ENCODE results near the gene MYRFL. TPM values are rescaled to one million over a fixed set of nuclear protein-coding genes. Genes with fewer than 3 reads are reported as not detected.

Gene MYRFL
- polyA plus RNA-seq, 4 donors, result 16.7 to 56.5 (median 42.8) TPM

DNA sequence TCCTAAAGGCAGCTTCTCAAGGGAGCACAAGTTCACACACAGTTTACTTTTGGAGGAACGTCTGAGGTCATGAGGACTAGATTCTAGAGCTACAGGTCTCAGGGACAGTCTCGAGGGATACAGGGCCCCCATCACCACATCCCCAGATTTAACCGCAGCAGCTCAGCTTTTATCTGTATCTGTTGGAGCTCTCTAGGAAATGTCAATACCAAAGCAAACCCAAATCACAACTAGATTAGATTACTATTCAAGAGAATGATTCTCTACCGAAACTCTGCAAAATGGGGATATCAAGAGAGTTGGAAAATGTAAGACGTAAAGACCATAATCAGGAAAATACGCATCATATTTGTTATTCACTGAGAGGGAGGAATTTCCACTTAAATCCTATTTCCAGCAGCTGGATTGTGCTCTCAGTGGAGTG is 4.0 kb upstream of the MYRFL start:
- Histone ChIP-seq H3K36me3 (ENCODE audit: control insufficient read depth in 3 of 3, insufficient read depth in 2 of 3, low read depth in 1 of 3, low read length in 3 of 3) (peaks cover 0 to 3% (median 2%) of the 10 kb centered on the region in 3 donors), H3K27ac (ENCODE audit: low read depth in 1 of 3, low read length in 2 of 3) (no peak overlapping the region), H3K27me3 (ENCODE audit: control insufficient read depth in 3 of 3, insufficient read depth in 3 of 3, low read length in 3 of 3) (no peaks in the 10 kb centered on the region), H3K4me1 (ENCODE audit: control insufficient read depth in 3 of 3, insufficient read depth in 2 of 3, low read depth in 1 of 3, low read length in 2 of 3) (peaks cover 1 to 7% (median 6%) of the 10 kb centered on the region in 3 donors), H3K4me3 (ENCODE audit: low read depth in 1 of 3, low read length in 3 of 3) (no peak overlapping the region), H3K9me3 (ENCODE audit: control insufficient read depth in 2 of 2, insufficient read depth in 1 of 2, low read depth in 1 of 2, low read length in 1 of 2) (no peaks in the 10 kb centered on the region)
- 28 to 61% (median 61%) methylated on average over 6 of the region's 6 CpGs for WGBS, 3 donors
- FAIRE-seq (no peak), DNase-seq (no peak)

DNA sequence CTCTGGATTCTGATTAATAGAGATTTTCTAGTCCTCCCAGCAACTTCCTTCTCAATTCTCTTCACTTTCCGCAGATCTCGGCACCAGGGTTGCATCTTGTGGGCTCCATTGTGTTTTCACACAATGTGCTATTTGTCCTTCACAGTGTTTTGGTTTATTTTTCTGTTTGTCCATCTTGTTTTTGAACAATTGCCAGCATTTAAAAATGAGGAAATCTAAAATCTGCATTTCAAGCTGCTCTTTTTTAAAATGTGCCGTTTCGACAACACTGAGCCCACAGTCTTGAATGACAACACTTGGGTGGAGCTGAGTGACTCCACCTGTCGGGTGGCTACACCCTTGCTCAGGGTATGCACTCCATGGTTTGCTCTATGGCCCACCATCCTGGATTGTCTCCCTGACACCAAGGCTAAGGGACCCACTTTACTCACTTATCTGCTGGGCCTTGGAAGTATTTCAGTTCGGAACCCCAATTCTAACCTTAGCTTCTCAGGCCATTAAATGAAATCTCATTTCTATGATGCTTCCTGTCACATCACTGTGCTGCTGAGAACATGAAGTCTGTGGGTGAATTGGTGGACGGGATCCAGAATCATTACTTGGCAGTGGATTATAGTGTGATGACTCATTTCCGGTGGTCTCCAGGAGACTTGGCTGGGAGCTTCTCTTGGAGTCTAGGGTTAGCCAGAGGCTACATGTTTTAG is 3.4 kb upstream of the MYRFL start:
- FAIRE-seq (no peak), DNase-seq (no peak)
- Histone ChIP-seq H3K9me3 (ENCODE audit: control insufficient read depth in 2 of 2, insufficient read depth in 1 of 2, low read depth in 1 of 2, low read length in 1 of 2) (no peaks in the 10 kb centered on the region), H3K36me3 (ENCODE audit: control insufficient read depth in 3 of 3, insufficient read depth in 2 of 3, low read depth in 1 of 3, low read length in 3 of 3) (peaks cover 0 to 3% (median 2%) of the 10 kb centered on the region in 3 donors), H3K27me3 (ENCODE audit: control insufficient read depth in 3 of 3, insufficient read depth in 3 of 3, low read length in 3 of 3) (no peaks in the 10 kb centered on the region), H3K4me1 (ENCODE audit: control insufficient read depth in 3 of 3, insufficient read depth in 2 of 3, low read depth in 1 of 3, low read length in 2 of 3) (peaks cover 1 to 9% (median 7%) of the 10 kb centered on the region in 3 donors), H3K4me3 (ENCODE audit: low read depth in 1 of 3, low read length in 3 of 3) (no peak overlapping the region), H3K27ac (ENCODE audit: low read depth in 1 of 3, low read length in 2 of 3) (no peak overlapping the region)
- 22 to 45% (median 40%) methylated on average over 8 of the region's 8 CpGs for WGBS, 3 donors

- no peak for DNase-seq
- Histone ChIP-seq H3K27me3 (ENCODE audit: control insufficient read depth in 3 of 3, insufficient read depth in 3 of 3, low read length in 3 of 3) (no peaks in the 10 kb centered on the region), H3K9me3 (ENCODE audit: control insufficient read depth in 2 of 2, insufficient read depth in 1 of 2, low read depth in 1 of 2, low read length in 1 of 2) (no peaks in the 10 kb centered on the region), H3K4me1 (ENCODE audit: control insufficient read depth in 3 of 3, insufficient read depth in 2 of 3, low read depth in 1 of 3, low read length in 2 of 3) (peaks cover 1 to 9% (median 7%) of the 10 kb centered on the region in 3 donors), H3K36me3 (ENCODE audit: control insufficient read depth in 3 of 3, insufficient read depth in 2 of 3, low read depth in 1 of 3, low read length in 3 of 3) (peaks cover 0 to 3% (median 2%) of the 10 kb centered on the region in 3 donors), H3K27ac (ENCODE audit: low read depth in 1 of 3, low read length in 2 of 3) (no peak overlapping the region), H3K4me3 (ENCODE audit: low read depth in 1 of 3, low read length in 3 of 3) (no peak overlapping the region)
- no peak for FAIRE-seq
- 45 to 83% (median 48%) methylated on average over 3 of the region's 3 CpGs for WGBS, 3 donors
These were observed 2.7 kb upstream of the MYRFL start for GRCh38 chr12:69822201-69822860.

DNA sequence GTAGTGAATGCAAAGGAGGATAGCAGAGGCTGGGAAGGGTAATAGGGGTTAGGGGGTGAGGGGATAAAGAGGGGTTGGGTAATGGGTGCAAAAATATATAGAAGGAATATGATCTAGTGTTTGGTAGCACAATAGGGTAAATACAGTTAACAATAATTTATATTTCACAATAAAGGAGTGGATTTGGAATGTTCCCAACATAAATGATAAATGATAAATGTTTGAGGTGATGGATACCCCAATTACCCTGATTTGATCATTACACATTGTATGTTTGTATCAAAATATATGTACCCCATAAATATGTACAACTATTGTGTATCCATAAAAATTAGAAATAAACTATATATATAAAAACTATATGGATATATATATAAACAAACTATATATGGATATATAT is 999 bp upstream of the MYRFL start:
- DNase-seq (no peak), FAIRE-seq (peak; percentile 23)
- peaks cover 1 to 7% (median 7%) of the 10 kb centered on the region in 3 donors for H3K4me1 ChIP-seq (ENCODE audit: control insufficient read depth in 3 of 3, insufficient read depth in 2 of 3, low read depth in 1 of 3, low read length in 2 of 3)
- H3K27ac ChIP-seq (ENCODE audit: low read depth in 1 of 3, low read length in 2 of 3), result no peak overlapping the region
- H3K36me3 ChIP-seq (ENCODE audit: control insufficient read depth in 3 of 3, insufficient read depth in 2 of 3, low read depth in 1 of 3, low read length in 3 of 3), result peaks cover 0 to 2% (median 0%) of the 10 kb centered on the region in 3 donors
- no peaks in the 10 kb centered on the region for H3K9me3 ChIP-seq (ENCODE audit: control insufficient read depth in 2 of 2, insufficient read depth in 1 of 2, low read depth in 1 of 2, low read length in 1 of 2)
- H3K4me3 ChIP-seq (ENCODE audit: low read depth in 1 of 3, low read length in 3 of 3), result no peak overlapping the region
- no peaks in the 10 kb centered on the region for H3K27me3 ChIP-seq (ENCODE audit: control insufficient read depth in 3 of 3, insufficient read depth in 3 of 3, low read length in 3 of 3)

- no peaks in the 10 kb centered on the region for H3K27me3 ChIP-seq (ENCODE audit: control insufficient read depth in 3 of 3, insufficient read depth in 3 of 3, low read length in 3 of 3)
- DNase-seq (no peak), FAIRE-seq (no peak)
- H3K27ac ChIP-seq (ENCODE audit: low read depth in 1 of 3, low read length in 2 of 3), result no peak overlapping the region
- H3K4me3 ChIP-seq (ENCODE audit: low read depth in 1 of 3, low read length in 3 of 3), result peak overlapping the region in 1 of 3 donors; percentile 44
- H3K4me1 ChIP-seq (ENCODE audit: control insufficient read depth in 3 of 3, insufficient read depth in 2 of 3, low read depth in 1 of 3, low read length in 2 of 3), result peaks cover 0 to 19% (median 6%) of the 10 kb centered on the region in 3 donors
- peaks cover 0 to 2% (median 0%) of the 10 kb centered on the region in 3 donors for H3K36me3 ChIP-seq (ENCODE audit: control insufficient read depth in 3 of 3, insufficient read depth in 2 of 3, low read depth in 1 of 3, low read length in 3 of 3)
- H3K9me3 ChIP-seq (ENCODE audit: control insufficient read depth in 2 of 2, insufficient read depth in 1 of 2, low read depth in 1 of 2, low read length in 1 of 2), result no peaks in the 10 kb centered on the region
- WGBS, 3 donors, result 30 to 61% (median 44%) methylated on average over 5 of the region's 5 CpGs
These were observed 3.9 kb downstream of the MYRFL start for GRCh38 chr12:69828897-69829296.

- H3K27ac ChIP-seq (ENCODE audit: low read depth in 1 of 3, low read length in 2 of 3), result peak overlapping the region in 1 of 3 donors; percentile 77
These were observed 8.7 kb downstream of the MYRFL start for GRCh38 chr12:69833696-69834095.

DNA sequence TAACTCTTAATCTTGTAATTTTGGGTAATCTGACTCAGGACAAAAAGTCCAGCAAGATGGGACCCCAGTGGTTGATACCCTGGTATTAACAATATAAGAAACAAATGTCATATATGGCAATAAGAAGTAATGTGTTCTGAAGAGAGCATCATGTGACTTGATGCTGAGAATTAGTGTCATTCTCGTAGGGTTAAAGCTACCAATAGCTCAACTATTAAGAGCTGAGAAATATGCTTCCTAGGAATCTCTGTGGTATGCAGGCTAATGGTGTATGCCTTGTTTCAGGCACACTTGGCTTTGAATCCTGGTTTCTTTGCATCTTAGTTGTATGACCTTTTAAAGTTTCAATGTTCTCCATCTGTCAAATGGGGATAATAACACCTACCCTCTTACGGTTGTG is 9.1 kb downstream of the MYRFL start:
- Histone ChIP-seq H3K4me3 (ENCODE audit: low read depth in 1 of 3, low read length in 3 of 3) (no peak overlapping the region), H3K4me1 (ENCODE audit: control insufficient read depth in 3 of 3, insufficient read depth in 2 of 3, low read depth in 1 of 3, low read length in 2 of 3) (peaks cover 4 to 62% (median 12%) of the 10 kb centered on the region in 3 donors), H3K36me3 (ENCODE audit: control insufficient read depth in 3 of 3, insufficient read depth in 2 of 3, low read depth in 1 of 3, low read length in 3 of 3) (peaks cover 0 to under 1% (median 0%) of the 10 kb centered on the region in 3 donors), H3K27ac (ENCODE audit: low read depth in 1 of 3, low read length in 2 of 3) (peak overlapping the region in 1 of 3 donors; percentile 77), H3K9me3 (ENCODE audit: control insufficient read depth in 2 of 2, insufficient read depth in 1 of 2, low read depth in 1 of 2, low read length in 1 of 2) (no peaks in the 10 kb centered on the region), H3K27me3 (ENCODE audit: control insufficient read depth in 3 of 3, insufficient read depth in 3 of 3, low read length in 3 of 3) (no peaks in the 10 kb centered on the region)
- peak; percentile 29 to 65 for DNase-seq
- FAIRE-seq, result no peak
- 19 to 56% (median 26%) methylated on average over 2 of the region's 2 CpGs for WGBS, 3 donors

More at GRCh38 chr12:69833696-69834095, 8.7 kb downstream of the MYRFL start:
- Histone ChIP-seq H3K4me1 (ENCODE audit: control insufficient read depth in 3 of 3, insufficient read depth in 2 of 3, low read depth in 1 of 3, low read length in 2 of 3) (peaks cover 4 to 60% (median 12%) of the 10 kb centered on the region in 3 donors), H3K9me3 (ENCODE audit: control insufficient read depth in 2 of 2, insufficient read depth in 1 of 2, low read depth in 1 of 2, low read length in 1 of 2) (no peaks in the 10 kb centered on the region), H3K4me3 (ENCODE audit: low read depth in 1 of 3, low read length in 3 of 3) (no peak overlapping the region), H3K36me3 (ENCODE audit: control insufficient read depth in 3 of 3, insufficient read depth in 2 of 3, low read depth in 1 of 3, low read length in 3 of 3) (peaks cover 0 to 2% (median 0%) of the 10 kb centered on the region in 3 donors), H3K27me3 (ENCODE audit: control insufficient read depth in 3 of 3, insufficient read depth in 3 of 3, low read length in 3 of 3) (no peaks in the 10 kb centered on the region)
- DNase-seq (no peak), FAIRE-seq (no peak)
- 27 to 62% (median 28%) methylated on average over 2 of the region's 2 CpGs for WGBS, 3 donors

DNA sequence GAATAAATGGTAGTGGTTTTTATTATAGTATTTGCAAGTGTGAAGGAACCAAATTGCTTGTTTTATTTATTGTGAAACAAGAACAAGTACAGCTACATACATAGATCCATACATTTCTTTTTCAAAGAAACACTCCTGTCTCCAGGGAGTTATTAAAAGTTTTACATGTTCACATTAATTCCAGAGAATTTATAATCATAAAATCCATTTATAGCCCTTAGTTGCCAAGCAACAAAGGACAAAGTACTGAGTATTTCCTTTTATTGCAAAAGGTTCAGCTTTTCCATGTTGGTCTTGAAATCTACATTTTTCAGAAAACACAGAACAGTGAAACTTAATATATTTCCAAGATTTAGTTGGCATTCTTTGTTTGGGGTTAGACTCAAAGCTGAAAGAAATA is 9.5 kb downstream of the MYRFL start:
- no peak overlapping the region for H3K4me3 ChIP-seq (ENCODE audit: low read depth in 1 of 3, low read length in 3 of 3)
- H3K36me3 ChIP-seq (ENCODE audit: control insufficient read depth in 3 of 3, insufficient read depth in 2 of 3, low read depth in 1 of 3, low read length in 3 of 3), result no peaks in the 10 kb centered on the region
- FAIRE-seq, result peak; percentile 73
- H3K27ac ChIP-seq (ENCODE audit: low read depth in 1 of 3, low read length in 2 of 3), result peak overlapping the region in 1 of 3 donors; percentile 77
- peaks cover 4 to 59% (median 12%) of the 10 kb centered on the region in 3 donors for H3K4me1 ChIP-seq (ENCODE audit: control insufficient read depth in 3 of 3, insufficient read depth in 2 of 3, low read depth in 1 of 3, low read length in 2 of 3)
- H3K27me3 ChIP-seq (ENCODE audit: control insufficient read depth in 3 of 3, insufficient read depth in 3 of 3, low read length in 3 of 3), result no peaks in the 10 kb centered on the region
- DNase-seq, result peak; percentile 62 to 76
- H3K9me3 ChIP-seq (ENCODE audit: control insufficient read depth in 2 of 2, insufficient read depth in 1 of 2, low read depth in 1 of 2, low read length in 1 of 2), result no peaks in the 10 kb centered on the region

All from small intestine (tissue), 7 donors.